MV-4-11 (cell line): ENCODE measurements around the gene TMEM109.
A peak's percentile ranks its signal among the peaks of the same experiment; 100 is the strongest.

Source experiments
- DNase-seq: peaks from one replicate; lab custom pipeline; 2025; lab: John Stamatoyannopoulos, UW

TMEM109 gene

DNA sequence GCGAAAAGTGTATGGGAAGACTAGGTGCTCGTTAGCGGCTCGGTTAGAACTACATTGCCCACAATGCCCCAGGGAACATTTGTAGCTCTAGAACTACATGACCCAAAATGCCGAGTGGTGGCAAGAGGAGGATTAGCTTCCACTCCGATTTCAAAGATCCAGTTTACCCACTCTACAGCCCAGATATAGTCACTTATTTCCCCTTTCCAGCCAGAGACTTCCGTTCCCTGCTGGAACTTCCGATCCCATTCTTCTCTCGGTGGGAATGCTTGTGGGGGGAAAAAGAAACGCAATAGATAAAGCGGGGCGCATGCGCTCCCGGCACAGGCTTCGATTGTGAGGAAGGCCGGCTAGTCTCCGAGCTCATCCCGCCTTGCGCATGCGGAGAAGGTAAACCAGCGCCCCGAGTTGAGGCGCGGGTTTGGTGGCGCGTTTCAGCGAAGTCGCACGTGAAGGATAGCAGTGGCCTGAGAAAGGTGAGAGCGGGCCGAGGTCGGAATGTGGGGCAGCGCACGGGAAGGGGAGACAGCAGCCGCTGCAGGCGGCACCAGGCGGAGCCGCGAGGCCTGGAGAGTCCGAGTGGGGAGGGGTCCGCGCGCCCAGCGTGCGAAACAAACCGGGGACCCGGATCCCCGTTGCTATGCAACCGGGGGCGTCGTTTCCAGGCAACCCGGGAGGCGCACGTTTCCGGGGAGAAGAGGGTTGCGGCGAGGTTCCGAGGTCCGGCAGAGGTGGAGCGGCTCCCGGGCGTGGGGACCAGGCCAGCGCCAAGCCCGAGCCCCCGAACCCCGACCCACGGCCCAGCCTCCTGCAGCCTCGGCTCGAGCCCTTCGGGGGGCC, at the start of gene TMEM109:
Gene TMEM109 (plus strand): TSS at position 366 of the 840 bp plus-strand sequence. CDS start 5,536 bp downstream, outside the sequence.
- peak; percentile 88 for DNase-seq

GRCh38 chr11:60864856-60865513, 49.0 kb upstream of the TMEM109 start:
- DNase-seq = no peak

DNA sequence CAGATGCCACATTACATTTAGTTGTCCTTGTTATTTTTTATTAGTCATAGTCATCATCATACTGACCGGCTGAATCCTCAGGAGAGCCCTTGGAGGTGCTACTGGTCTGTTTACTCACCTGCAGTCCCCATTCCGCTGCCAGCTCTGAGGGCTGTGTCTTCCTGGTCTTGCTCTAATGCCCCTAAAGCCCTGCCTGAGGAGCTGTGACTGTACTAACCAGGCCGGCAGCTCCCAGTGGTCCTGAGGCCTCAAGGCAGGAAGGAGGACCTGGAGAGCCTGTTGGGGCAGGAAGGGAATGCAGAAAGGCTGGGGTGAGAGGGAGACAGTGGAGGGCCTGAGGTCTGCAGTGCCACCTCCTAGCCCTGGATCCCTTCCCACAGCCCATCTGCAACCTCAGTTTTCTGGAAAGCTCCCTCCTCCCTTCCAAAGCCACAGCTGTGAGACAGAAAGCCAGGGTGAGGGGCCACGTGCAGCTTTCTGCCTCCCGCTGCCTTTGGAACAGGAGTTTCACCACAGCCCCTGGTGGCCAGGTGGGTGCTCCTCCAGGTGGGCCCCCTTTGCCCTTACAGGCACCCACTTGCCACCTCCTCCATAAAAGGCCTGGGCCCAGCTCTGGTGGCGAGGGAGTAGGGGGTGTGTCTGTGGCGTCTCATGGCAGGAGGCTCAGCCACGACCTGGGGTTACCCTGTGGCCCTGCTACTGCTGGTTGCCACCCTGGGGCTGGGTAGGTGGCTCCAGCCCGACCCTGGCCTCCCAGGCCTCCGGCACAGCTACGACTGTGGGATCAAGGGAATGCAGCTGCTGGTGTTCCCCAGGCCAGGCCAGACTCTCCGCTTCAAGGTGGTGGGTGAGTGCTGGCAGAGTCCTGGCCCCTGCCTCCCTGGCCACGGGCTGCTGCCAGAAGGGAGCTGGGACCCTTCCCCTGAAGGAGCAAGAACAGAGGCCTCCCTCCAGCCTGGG, 46.8 kb upstream of the TMEM109 start, which contains the start of gene ZP1:
Gene ZP1 (plus strand): TSS at position 632 of the 960 bp plus-strand sequence. CDS start 20 bp downstream, at position 652.
- DNase-seq = no peak

DNA sequence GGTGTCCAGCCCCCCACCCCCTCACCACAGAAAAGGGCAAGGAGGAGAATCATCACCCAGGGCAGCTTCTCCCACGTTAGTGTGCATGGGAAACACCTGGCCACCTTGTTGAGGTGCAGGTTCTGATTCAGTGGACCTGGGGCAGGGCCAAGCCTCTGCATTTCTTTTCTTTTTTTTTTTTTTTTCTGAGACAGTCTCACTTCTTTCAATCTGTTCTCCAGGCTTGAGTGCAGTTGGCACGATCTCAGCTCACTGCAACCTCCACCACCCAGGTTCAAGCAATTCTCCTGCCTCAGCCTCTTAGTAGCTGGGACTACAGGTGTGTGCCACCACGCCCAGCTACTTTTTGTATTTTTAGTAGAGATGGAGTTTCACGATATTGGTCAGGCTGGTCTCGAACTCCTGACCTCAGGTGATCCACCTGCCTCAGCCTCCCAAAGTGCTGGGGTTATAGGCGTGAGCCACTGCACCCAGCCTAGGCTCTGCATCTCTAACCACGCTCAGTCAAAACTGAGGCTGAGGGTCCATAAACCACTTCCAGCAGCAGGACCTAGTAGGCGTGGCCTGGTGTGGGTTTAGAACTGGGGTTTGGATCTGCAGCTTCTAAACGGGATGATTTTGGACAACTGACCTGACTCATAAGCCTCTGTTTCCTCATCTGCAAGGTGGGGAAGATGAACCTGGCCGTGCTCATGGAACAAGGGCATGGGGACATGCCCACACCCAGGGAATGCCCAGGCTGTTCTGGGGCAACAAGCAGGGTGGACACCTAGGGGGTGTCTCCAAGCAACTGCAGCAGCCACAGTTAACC, 45.9 kb upstream of the TMEM109 start:
- DNase-seq = no peak

DNA sequence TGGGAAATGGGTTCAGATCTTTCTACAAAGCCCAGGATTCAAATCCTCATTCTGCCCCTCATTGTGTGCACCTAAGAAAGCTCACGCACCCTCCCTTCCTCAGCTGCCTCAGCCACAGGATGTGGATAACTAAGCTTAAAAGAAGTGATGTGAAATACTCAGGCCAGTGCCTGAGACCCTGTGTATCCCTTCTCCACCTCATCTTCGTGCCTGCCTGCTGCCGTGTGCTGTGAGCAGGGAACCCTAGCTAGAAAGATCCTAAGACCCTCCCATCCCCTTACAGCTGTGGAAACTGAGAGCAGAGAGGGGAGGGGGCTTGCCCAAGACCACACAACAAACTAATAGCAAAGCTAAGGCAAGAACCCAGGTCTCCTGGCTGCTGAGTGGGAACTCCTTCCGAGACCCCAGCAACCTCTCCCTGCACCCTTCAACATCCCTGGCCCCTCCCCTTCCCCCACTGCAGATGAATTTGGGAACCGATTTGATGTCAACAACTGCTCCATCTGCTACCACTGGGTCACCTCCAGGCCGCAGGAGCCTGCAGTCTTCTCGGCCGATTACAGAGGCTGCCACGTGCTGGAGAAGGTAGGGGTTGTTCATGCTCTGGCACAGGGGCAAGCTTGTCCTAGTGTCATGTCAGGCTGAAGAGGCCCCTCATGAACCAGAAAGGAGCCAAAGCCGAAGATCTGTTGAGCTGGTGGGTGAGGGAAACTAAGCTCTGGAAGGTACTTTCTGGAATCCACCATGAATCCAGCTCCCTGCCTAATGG, 45.1 kb upstream of the TMEM109 start:
- DNase-seq = no peak

- DNase-seq = no peak
Observed at GRCh38 chr11:60869451-60869825, 44.5 kb upstream of the TMEM109 start.

- no peak for DNase-seq
Observed at GRCh38 chr11:60870276-60870675, 43.7 kb upstream of the TMEM109 start.

- no peak for DNase-seq
Observed at GRCh38 chr11:60870733-60871377, 43.1 kb upstream of the TMEM109 start.

- no peak for DNase-seq
Observed at GRCh38 chr11:60871378-60872061, 42.4 kb upstream of the TMEM109 start.

- DNase-seq = peak; percentile 64
Observed at GRCh38 chr11:60872124-60872960, 41.6 kb upstream of the TMEM109 start.

DNA sequence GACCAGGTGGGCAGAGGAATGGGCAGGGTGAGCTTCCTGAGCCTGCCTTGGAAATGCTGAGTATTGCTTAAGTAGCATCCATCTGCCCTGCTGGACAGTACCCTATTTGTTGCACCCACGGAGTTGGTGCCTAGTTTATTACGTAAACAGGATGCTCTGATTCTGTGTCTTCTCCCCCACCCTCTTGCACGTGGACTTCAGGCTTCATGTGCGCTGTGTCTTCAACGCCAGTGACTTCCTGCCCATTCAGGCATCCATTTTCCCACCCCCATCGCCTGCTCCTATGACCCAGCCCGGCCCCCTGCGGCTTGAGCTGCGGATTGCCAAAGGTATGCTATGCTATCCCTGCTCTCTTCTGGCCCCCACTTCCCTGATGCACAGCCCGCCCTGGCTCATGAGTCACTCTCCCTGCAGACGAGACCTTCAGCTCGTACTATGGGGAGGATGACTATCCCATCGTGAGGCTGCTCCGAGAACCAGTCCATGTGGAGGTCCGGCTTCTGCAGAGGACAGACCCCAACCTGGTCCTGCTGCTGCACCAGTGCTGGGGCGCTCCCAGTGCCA, 40.9 kb upstream of the TMEM109 start:
- peak; percentile 52 for DNase-seq

DNA sequence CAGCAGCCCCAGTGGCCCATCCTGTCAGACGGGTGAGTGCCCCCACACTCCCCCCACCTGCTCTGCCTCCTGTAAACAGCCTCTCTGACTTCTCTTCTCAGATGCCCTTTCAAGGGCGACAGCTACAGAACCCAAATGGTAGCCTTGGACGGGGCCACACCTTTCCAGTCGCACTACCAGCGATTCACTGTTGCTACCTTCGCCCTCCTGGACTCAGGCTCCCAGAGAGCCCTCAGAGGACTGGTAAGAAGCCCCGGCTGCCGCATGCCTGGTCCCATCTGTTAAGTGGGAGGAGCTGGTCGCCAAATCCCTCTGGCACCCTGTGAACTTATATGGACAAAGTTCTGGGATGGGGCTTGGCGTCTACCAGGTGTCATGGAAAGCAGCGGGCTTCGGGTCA, 40.4 kb upstream of the TMEM109 start:
- DNase-seq = no peak

GRCh38 chr11:60874421-60875365, 39.3 kb upstream of the TMEM109 start:
- DNase-seq = no peak

- no peak for DNase-seq
Observed at GRCh38 chr11:60875366-60876167, 38.4 kb upstream of the TMEM109 start.

- no peak for DNase-seq
Observed at GRCh38 chr11:60876168-60876485, 37.8 kb upstream of the TMEM109 start.
